NT2/D1 (cell line): Measurements from ENCODE around the gene ST6GALNAC3.

ENCODE experiments used
- SUZ12 ChIP-seq: IDR thresholded peaks from 2 replicates; pipeline ENCODE4 v1.6.1; 2011; ENCODE audit not compliant: insufficient read length, insufficient read depth; ENCODE audit errors: extremely low read depth
- YY1 ChIP-seq: IDR thresholded peaks from 2 replicates; pipeline ENCODE4 v1.6.1; 2011; ENCODE audit not compliant: insufficient read length, insufficient read depth
- ZNF274 ChIP-seq: IDR thresholded peaks from 2 replicates; pipeline ENCODE4 v1.6.1; 2011; ENCODE audit warnings: mild to moderate bottlenecking, low read depth, low read length

DNA sequence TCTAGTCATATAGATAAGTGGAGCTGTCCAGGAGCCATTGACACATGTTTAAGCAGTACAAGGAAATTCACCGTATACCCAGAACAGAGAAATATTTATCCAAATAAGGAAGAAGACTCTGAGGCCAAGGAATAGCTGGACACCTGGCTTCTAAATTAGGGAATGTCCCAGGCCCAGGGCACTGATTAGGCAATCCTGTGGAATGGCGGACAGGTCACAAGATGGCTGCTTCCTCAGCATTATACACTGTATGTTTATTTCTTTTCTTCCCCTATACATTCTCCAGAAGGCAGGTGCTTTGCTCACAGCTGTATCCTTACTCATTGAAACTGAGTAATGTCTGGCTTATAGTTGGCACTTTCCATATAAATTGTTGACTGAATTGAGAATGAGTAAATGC, 59.4 kb downstream of the ST6GALNAC3 start:
- TF ChIP-seq SUZ12 (no peak), YY1 (no peak), ZNF274 (no peak)
